Measurements from ENCODE around the gene MTCL3.

Gene MTCL3

GRCh38 chr6:127518710-127519468 lies at the start of gene MTCL3:
MTCL3 (minus strand) TSS chr6:127519335.
- peak; percentile 98 for DNase-seq

GRCh38 chr6:127567476-127567875 lies 48.3 kb upstream of the MTCL3 start:
- DNase-seq = no peak

DNA sequence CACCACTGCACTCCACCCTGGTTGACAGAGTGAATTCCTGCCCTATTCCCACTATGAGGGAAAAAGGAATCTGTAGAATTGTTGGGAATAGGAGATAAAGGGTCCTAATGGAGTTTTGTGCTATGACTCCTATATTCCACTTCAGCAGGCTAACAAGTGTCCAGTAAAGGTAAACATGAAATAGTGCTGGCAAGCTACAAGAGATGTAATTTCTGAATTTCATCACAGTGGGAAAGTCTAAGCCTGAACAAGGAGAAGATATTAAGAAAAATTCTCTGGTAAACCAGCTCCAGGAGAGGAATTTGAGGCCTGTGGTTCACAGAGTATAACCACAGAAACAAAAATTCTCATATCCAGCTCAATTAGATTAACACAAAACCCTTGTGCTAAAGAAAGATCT lies 47.5 kb upstream of the MTCL3 start:
- no peak for DNase-seq

- DNase-seq = no peak
Observed at GRCh38 chr6:127566119-127566518, 47.0 kb upstream of the MTCL3 start.

DNA sequence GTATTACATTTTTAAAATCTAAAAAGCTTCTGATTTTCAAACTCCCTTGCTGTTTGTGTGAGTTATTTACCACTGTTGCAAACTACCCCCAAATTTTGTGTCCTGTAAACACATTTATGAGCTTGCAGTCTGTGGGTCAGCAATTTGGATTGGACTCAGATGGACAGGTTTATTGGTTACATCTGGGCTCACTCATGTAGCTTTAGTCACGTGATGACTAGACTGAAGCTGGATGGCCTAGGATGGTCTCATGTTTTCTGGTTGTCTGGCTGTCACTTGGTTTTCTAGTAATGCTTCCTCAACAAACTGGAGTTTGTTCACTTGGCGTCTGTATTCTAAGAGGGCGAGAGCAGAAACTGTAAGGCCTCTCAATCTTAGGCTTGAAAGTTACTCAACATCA lies 45.6 kb upstream of the MTCL3 start:
- no peak for DNase-seq

GRCh38 chr6:127561660-127562059 lies 42.5 kb upstream of the MTCL3 start:
- DNase-seq = peak; percentile 7

DNA sequence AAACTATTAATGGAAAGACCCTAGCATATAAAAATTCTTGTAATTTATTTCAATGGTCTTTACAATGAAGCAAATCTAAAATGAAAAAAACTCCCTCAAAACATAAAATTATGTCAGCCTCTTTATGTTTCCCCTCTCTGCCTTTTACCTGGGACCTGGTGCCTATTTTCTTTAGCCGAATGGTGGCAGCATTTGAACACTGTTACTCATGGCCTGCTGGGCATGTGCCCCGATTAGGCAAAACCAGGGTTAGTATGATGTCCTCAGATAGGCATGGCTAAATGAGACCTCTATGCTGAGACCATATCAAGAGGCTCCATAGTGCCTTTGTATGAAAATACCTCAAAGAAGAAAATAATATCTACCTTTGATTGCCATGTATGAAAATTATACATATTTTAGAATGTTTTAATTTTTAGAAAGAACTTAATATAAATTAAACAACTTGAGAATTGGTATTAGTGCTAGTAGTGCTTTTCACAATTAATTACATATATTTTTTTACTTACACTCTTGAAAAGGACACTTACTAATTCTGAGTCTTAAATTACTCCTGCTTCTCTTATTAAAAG lies 35.4 kb upstream of the MTCL3 start:
- DNase-seq = peak; percentile 80

DNA sequence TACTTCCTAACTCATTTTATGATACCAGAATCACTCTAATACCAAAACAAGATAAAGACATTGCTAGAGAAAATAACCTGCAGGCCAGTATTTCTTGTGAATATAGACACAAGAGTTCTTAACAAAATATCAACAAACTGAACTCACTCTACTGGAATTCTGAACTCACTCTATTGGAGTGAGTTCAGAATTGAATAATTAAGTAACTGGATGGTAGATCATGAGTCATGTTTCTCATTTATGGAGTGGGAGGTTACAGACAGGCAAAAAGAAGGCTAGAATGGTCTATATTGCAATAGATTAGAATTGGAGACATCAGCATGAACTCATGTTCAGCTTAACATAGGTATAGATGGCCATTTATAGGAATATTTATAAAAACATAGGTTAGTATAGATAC lies 31.3 kb upstream of the MTCL3 start:
- no peak for DNase-seq

GRCh38 chr6:127547904-127548649 lies 28.9 kb upstream of the MTCL3 start:
- peak; percentile 14 for DNase-seq

DNA sequence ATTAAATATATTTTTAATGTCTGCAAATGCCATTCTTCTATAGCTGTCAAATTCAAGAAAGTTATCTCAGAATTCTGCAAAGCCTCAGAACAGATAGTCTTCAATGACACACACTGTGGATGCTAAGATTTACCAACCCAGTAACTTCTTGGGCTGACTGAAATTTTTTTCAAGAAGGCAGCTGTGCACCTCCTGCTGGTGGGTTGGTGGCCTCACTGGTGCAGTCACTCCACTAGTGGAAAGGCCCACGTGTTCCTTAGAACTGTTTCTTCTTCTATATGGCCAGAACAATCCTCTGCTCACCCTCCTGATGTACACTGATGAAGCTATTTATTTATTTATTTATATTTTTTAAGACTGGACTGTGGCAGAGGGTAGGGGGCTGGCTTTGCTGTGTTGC lies 28.1 kb upstream of the MTCL3 start:
- peak; percentile 29 for DNase-seq

DNA sequence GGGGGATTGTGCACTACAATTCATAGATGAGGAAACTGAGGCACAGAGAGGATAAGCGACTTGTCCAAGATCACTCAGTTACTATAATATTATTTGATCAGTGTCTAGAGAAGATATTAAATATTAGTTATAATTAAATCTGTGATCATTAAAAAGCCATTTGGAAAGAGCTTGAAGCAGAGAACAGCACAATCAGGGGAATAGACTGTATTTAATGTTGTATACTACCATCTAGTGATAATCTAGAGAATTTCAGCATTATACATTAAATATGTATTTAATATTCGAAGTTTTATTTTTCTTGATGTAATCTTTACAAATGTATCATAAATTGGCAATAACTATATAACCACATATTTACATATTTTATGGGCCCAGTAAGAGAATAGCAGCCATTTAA lies 20.1 kb upstream of the MTCL3 start:
- peak; percentile 62 for DNase-seq

DNA sequence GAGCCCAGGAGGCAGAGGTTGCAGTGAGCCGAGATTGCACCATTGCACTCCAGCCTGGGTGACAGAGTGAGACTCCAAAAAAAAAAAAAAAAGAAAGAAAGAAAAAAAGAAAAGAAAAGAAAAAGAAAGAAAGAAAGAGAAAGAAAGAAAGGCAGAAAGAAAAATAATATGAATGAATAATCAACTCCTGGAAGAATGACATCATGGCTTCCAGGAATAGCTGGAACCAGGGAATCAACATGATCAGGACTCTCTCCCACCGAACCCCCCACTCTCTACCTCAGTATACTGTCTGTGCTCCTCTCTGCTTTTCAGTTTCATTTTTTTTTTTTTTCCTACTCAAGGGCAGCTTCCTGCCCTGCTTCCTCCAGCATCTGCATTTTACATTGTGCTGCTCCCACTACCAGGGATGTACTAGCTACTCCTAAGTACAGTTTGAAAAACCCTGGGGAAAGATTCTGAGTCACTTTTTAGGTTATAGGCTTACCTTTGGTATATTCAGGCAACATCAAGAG lies 19.7 kb upstream of the MTCL3 start:
- peak; percentile 31 for DNase-seq

DNA sequence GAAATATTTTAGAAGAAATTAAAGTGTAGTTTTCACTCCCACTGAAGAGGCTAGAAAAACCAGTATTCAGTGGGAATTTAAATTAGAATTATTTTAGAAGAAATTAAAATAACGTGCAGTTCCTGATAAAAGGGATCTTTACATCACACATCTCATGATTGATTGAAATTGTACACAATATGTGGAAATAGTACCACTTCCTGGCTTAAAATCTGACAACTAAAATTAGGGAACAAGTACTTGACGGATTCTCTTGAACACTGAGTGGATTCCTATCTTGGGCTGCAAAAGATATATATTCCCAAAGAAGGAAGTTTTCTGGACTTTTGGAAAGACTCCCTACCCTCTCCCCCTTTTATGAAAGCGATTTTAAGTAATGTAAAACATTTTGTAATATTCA lies 14.6 kb upstream of the MTCL3 start:
- no peak for DNase-seq

DNA sequence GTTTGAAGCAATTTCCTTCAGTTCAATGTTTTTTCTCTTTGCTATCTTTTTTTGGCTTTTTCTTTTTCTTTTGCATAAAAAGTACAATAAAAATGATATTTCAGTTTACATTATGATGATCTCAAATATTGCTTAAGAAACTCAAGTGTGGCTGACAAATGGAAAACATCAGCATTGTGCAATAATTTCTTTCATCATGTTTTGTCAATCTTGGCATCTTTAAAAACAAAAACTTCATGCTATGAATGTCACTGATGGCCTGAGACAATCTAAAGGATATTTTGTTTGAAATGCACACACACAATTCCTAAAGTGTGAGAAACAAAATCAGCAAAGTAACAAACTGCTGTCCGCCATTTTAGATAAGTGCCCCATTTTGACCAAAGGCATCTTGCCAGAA lies 13.9 kb upstream of the MTCL3 start:
- no peak for DNase-seq

GRCh38 chr6:127522714-127523113 lies 3.6 kb upstream of the MTCL3 start:
- peak; percentile 92 for DNase-seq

GRCh38 chr6:127520066-127520465 lies 931 bp upstream of the MTCL3 start:
- peak; percentile 29 for DNase-seq

GRCh38 chr6:127519469-127519785 lies 292 bp upstream of the MTCL3 start:
- no peak for DNase-seq

DNA sequence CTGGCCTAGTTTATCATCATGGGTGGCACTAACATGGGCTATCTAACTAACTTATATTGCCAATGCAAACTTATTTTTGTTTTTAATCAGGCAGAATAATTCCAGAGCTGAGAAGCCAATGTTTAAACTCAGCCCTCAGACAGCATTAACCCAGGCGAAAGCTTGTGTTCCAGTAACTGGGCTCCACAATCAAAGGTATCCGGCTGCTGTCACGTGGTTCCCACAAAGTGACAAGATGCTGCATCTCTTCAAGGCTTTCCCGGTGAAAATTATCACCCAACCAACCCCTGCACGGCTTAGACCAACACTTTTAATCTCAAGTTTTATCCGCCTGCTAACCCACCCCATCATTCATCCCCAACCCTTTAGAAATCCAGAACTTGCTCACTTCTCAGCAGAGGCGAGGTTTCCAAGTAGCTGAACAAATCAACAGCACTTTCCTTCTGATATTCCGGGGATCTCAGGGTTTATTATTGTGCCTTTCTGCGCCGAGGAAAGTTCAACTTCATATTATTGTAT lies 885 bp downstream of the MTCL3 start:
- DNase-seq = peak; percentile 70

GRCh38 chr6:127517693-127518092 lies 1.4 kb downstream of the MTCL3 start:
- DNase-seq = peak; percentile 18

GRCh38 chr6:127516662-127517273 lies 2.4 kb downstream of the MTCL3 start:
- DNase-seq = peak; percentile 85

DNA sequence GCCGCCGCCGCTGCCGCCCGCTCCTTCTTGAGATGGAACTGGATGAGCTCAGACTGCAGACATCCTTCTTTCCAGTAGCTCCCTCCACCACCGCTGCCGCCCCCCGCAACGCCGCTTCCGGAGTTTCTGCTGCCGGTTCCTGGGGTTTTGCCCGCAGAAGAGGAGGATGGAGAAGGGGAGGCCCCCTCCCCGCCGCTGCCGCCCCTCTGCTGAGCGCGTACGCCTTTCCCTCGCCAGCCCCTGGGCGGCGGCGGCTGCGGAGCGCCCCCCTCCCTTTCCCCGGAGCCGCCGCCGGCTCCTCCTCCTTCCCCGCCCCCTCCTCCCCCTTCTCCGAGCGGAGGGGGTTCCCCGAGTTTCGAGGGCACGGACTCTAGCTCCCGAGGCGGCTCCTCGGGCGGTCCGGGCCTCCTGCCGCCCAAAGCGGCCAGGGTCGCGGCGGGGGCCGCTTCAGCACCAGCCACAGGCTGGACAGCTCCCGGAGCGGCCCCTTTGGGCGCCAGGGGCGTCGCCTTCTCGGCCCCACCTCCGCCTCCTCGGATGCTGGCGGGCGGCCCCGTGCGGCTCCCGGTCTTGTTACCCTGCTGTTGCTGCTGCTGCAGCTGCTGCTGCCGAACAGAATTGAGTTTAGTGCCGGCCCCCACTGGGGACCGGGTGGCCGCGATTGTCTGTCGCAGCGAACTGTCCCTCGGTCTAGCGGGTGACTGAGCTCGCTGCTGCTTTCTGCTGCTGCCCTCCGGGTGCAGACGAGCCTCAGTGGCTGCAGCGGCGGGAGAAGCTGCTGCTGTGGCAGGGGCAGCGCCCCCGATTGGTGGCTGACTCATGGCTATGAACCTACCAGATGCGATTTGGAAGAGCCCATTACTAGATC lies 3.1 kb downstream of the MTCL3 start:
- DNase-seq = peak; percentile 85

- peak; percentile 60 for DNase-seq
Observed at GRCh38 chr6:127515234-127515793, 3.8 kb downstream of the MTCL3 start.

Data from DMS53 (cell line).